ENCODE measurements around the gene LRP5.

DNA sequence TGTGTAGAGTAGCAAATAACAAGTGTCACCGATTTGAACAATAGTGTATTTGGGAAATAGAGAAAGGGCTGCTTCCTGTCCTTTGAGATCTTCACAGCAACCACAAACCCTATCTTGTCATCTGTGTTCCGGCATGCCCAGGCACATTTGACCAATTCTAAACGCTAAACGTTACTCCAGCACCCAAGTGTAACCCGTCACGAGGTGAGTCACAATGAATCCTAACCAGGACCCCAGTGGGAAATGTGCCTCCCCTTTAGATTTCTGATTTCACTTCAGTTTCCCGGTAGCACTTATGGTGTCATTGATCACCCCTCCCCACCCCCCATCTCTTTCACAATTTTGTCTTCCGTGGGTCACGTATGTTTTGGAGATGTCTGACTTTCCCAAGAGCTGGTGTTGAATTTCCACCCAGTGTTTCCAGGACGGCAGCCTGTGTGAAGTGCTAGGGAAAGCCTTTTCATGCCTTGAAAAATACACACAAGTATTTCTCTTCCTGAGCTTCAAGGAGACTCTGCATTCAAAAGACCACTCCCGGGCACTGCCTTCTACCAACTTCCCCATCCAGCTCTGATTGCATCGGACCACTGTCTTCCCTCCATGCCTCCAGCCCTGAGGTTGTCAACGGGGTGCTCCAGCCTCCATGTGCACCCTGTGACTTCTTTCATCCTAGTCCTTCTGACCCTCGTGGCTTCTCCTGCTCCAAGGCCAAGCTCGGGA lies 30.1 kb upstream of the LRP5 start:
- TF ChIP-seq, protein P1, sequence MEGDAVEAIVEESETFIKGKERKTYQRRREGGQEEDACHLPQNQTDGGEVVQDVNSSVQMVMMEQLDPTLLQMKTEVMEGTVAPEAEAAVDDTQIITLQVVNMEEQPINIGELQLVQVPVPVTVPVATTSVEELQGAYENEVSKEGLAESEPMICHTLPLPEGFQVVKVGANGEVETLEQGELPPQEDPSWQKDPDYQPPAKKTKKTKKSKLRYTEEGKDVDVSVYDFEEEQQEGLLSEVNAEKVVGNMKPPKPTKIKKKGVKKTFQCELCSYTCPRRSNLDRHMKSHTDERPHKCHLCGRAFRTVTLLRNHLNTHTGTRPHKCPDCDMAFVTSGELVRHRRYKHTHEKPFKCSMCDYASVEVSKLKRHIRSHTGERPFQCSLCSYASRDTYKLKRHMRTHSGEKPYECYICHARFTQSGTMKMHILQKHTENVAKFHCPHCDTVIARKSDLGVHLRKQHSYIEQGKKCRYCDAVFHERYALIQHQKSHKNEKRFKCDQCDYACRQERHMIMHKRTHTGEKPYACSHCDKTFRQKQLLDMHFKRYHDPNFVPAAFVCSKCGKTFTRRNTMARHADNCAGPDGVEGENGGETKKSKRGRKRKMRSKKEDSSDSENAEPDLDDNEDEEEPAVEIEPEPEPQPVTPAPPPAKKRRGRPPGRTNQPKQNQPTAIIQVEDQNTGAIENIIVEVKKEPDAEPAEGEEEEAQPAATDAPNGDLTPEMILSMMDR (IDR thresholded peaks at IDR 0.05 in 2 of 3, conservative IDR thresholded peaks at IDR 0.05 in 1 of 3; ENCODE audit: borderline replicate concordance in 1 of 3, insufficient read depth in 1 of 3, low read depth in 2 of 3, low read length in 2 of 3) = no peak
- TF ChIP-seq, protein P2, sequence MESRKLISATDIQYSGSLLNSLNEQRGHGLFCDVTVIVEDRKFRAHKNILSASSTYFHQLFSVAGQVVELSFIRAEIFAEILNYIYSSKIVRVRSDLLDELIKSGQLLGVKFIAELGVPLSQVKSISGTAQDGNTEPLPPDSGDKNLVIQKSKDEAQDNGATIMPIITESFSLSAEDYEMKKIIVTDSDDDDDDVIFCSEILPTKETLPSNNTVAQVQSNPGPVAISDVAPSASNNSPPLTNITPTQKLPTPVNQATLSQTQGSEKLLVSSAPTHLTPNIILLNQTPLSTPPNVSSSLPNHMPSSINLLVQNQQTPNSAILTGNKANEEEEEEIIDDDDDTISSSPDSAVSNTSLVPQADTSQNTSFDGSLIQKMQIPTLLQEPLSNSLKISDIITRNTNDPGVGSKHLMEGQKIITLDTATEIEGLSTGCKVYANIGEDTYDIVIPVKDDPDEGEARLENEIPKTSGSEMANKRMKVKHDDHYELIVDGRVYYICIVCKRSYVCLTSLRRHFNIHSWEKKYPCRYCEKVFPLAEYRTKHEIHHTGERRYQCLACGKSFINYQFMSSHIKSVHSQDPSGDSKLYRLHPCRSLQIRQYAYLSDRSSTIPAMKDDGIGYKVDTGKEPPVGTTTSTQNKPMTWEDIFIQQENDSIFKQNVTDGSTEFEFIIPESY (IDR thresholded peaks at IDR 0.05; ENCODE audit: extremely low read depth, insufficient replicate concordance, low read length) = no peak
- TF ChIP-seq POLR2AphosphoS5 (IDR thresholded peaks at IDR 0.05; ENCODE audit: low read depth, low read length) (no peak), ZNF274 (IDR thresholded peaks at IDR 0.05; ENCODE audit: low read depth, low read length) (no peak), EZH2 (IDR thresholded peaks at IDR 0.05) (no peak), POLR2A (IDR thresholded peaks at IDR 0.05; ENCODE audit: borderline replicate concordance, extremely low read depth, insufficient read depth, insufficient read length) (no peak), RAD21 (IDR thresholded peaks at IDR 0.05; ENCODE audit: low read depth) (no peak), YY1 (IDR thresholded peaks at IDR 0.05; ENCODE audit: extremely low read depth, insufficient replicate concordance, low read depth, low read length) (no peak), CEBPB (IDR thresholded peaks at IDR 0.05; ENCODE audit: low read depth) (no peak), ZFX (IDR thresholded peaks at IDR 0.05) (no peak)
- TF ChIP-seq, protein P3, sequence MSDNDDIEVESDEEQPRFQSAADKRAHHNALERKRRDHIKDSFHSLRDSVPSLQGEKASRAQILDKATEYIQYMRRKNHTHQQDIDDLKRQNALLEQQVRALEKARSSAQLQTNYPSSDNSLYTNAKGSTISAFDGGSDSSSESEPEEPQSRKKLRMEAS (IDR thresholded peaks at IDR 0.05) = no peak
- TF ChIP-seq, protein P4, sequence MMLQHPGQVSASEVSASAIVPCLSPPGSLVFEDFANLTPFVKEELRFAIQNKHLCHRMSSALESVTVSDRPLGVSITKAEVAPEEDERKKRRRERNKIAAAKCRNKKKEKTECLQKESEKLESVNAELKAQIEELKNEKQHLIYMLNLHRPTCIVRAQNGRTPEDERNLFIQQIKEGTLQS (IDR thresholded peaks at IDR 0.05) = no peak

All from HCT116 (cell line).